ENCODE measurements around the gene AASS.

- TF ChIP-seq CTCF (conservative IDR thresholded peaks at IDR 0.05; ENCODE audit: low read depth, low read length) (no peak), EZH2 (IDR thresholded peaks at IDR 0.05; ENCODE audit: low read length, unreplicated experiment) (no peak)
These were observed 76.0 kb downstream of the AASS start for GRCh38 chr7:122068046-122068445.
